Measurements from ENCODE around the gene NDUFB11.

GRCh38 chrX:47174846-47175587, 30.5 kb upstream of the NDUFB11 start:
- TF ChIP-seq PATZ1 (CRISPR knock-in tag; IDR thresholded peaks at IDR 0.05; ENCODE audit: borderline replicate concordance) = no peak
- no peak for TF ChIP-seq SNAI2 (CRISPR knock-in tag; IDR thresholded peaks at IDR 0.05)
- TF ChIP-seq CREB5 (CRISPR knock-in tag; IDR thresholded peaks at IDR 0.05; ENCODE audit: low read depth) = no peak
- TF ChIP-seq TOX (CRISPR knock-in tag; IDR thresholded peaks at IDR 0.05; ENCODE audit: borderline replicate concordance) = no peak

Data from SK-N-SH treated with all-trans-retinoic acid at 6 μM for 48 hours (cell line).